Hematopoietic multipotent progenitor cell treated with erythropoietin and hydrocortisone succinate and interleukin-3 and kit ligand, for 17 days (in vitro differentiated cells): ENCODE measurements around the gene ANKRD20A1.
"Not testable (repeated sequence)": the region's sequence is repeated elsewhere in the genome, so short reads cannot be mapped to it uniquely, and the experiment has no call there.

Experiments
- DNase-seq: peaks from one replicate; pipeline ENCODE4 v3.0.0-alpha.2; 2015; ENCODE audit warnings: low spot score

Gene ANKRD20A1

GRCh38 chr9:67858871-67859270, at the start of gene ANKRD20A1:
Gene ANKRD20A1, plus strand, starts transcription at chr9:67858931. Its CDS starts 496 bp downstream, at chr9:67859427.
- DNase-seq: not testable (repeated sequence)

DNA sequence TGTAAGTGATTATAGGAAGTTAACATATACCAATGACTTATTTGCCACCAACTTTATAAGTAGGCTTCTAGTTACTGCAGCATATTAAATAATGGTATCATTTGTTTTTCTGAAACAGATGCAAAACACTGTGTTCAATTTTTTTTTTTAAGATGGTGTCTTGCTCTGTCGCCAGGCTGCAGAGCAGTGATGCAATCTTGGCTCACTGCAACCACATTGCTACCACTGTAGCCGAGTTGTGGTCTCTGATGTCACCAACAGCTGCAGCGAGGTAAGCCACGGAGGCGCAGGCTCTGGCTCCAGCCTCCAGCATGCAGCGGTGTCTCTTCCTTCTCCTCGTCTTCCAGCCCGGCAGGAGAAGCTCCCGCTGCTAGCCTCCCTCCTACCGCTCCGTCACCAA, 26.6 kb upstream of the ANKRD20A1 start:
- DNase-seq: not testable (repeated sequence)
